ENCODE results near the gene MAPRE3. TPM values are rescaled to one million over a fixed set of nuclear protein-coding genes. Genes with fewer than 3 reads are reported as not detected.
A peak's percentile ranks its signal among the peaks of the same experiment; 100 is the strongest.

The MAPRE3 gene
- total RNA-seq, 4 donors from 2014 or later = 9.3 to 23.0 (median 13.4) TPM

GRCh38 chr2:26983746-26984145 is 13.3 kb downstream of the MAPRE3 start:
- Histone ChIP-seq H3K4me1 (peaks cover 17 to 54% (median 46%) of the 10 kb centered on the region in 4 donors), H3K27me3 (no peaks in the 10 kb centered on the region), H3K4me3 (no peak overlapping the region), H3K9me3 (no peaks in the 10 kb centered on the region), H3K36me3 (no peaks in the 10 kb centered on the region), H3K27ac (replicated peaks in 1 of 4) (no peak overlapping the region)
- no peak for DNase-seq (ENCODE audit: extremely low spot score)
- no peak for TF ChIP-seq EP300 (IDR thresholded peaks at IDR 0.05)
- TF ChIP-seq POLR2AphosphoS5 (IDR thresholded peaks at IDR 0.05) = no peak
- 81% methylated on average over 3 of the region's 3 CpGs for WGBS
- intact Hi-C loops (cut with DNase I) = no loop called here

DNA sequence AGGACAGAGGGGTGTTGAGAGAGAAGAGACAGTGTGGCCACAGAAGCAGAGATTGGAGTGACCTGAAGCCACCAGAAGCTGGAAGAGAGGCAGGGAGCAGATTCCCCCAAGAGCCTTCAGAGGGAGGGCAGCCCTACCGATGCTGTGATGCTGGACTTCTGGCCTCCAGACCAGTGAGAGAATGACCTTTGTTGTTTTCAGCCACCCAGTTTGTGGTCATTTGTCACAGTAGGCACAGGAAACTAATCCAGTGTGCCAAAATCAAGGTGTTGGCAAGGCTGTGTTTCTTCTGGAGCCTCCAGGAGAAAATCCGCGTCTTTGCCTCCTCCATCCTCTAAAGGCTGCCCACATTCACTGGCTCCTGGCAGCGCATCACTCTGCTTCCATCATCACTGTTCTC is 15.4 kb downstream of the MAPRE3 start:
- intact Hi-C loops (cut with DNase I) = no loop called here
- Histone ChIP-seq H3K4me3 (no peak overlapping the region), H3K27me3 (no peaks in the 10 kb centered on the region), H3K4me1 (peaks cover 17 to 44% (median 39%) of the 10 kb centered on the region in 4 donors), H3K27ac (replicated peaks in 1 of 4) (no peak overlapping the region), H3K36me3 (no peaks in the 10 kb centered on the region), H3K9me3 (no peaks in the 10 kb centered on the region)
- no peak for DNase-seq (ENCODE audit: extremely low spot score)
- 92% methylated on average over 4 of the region's 4 CpGs for WGBS
- TF ChIP-seq POLR2A (IDR thresholded peaks at IDR 0.05; ENCODE audit: low read depth) (no peak), EP300 (IDR thresholded peaks at IDR 0.05) (no peak), POLR2AphosphoS5 (IDR thresholded peaks at IDR 0.05) (no peak)
- TF ChIP-seq, protein P1, sequence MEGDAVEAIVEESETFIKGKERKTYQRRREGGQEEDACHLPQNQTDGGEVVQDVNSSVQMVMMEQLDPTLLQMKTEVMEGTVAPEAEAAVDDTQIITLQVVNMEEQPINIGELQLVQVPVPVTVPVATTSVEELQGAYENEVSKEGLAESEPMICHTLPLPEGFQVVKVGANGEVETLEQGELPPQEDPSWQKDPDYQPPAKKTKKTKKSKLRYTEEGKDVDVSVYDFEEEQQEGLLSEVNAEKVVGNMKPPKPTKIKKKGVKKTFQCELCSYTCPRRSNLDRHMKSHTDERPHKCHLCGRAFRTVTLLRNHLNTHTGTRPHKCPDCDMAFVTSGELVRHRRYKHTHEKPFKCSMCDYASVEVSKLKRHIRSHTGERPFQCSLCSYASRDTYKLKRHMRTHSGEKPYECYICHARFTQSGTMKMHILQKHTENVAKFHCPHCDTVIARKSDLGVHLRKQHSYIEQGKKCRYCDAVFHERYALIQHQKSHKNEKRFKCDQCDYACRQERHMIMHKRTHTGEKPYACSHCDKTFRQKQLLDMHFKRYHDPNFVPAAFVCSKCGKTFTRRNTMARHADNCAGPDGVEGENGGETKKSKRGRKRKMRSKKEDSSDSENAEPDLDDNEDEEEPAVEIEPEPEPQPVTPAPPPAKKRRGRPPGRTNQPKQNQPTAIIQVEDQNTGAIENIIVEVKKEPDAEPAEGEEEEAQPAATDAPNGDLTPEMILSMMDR (IDR thresholded peaks at IDR 0.05) = no peak

GRCh38 chr2:26986576-26986975 is 16.1 kb downstream of the MAPRE3 start:
- 75% methylated on average over 5 of the region's 5 CpGs for WGBS
- no peaks in the 10 kb centered on the region for H3K36me3 ChIP-seq
- no peaks in the 10 kb centered on the region for H3K27me3 ChIP-seq
- no peak for TF ChIP-seq EP300 (IDR thresholded peaks at IDR 0.05)
- no peak for TF ChIP-seq POLR2AphosphoS5 (IDR thresholded peaks at IDR 0.05)
- TF ChIP-seq, protein P1 (IDR thresholded peaks at IDR 0.05) = no peak
- TF ChIP-seq POLR2A (IDR thresholded peaks at IDR 0.05; ENCODE audit: low read depth) = no peak
- intact Hi-C loops (cut with DNase I) = no loop called here
- H3K27ac ChIP-seq (replicated peaks in 1 of 4) = no peak overlapping the region
- DNase-seq (ENCODE audit: extremely low spot score) = no peak
- H3K4me3 ChIP-seq = no peak overlapping the region
- no peaks in the 10 kb centered on the region for H3K9me3 ChIP-seq
- peaks cover 17 to 37% (median 32%) of the 10 kb centered on the region in 4 donors for H3K4me1 ChIP-seq

DNA sequence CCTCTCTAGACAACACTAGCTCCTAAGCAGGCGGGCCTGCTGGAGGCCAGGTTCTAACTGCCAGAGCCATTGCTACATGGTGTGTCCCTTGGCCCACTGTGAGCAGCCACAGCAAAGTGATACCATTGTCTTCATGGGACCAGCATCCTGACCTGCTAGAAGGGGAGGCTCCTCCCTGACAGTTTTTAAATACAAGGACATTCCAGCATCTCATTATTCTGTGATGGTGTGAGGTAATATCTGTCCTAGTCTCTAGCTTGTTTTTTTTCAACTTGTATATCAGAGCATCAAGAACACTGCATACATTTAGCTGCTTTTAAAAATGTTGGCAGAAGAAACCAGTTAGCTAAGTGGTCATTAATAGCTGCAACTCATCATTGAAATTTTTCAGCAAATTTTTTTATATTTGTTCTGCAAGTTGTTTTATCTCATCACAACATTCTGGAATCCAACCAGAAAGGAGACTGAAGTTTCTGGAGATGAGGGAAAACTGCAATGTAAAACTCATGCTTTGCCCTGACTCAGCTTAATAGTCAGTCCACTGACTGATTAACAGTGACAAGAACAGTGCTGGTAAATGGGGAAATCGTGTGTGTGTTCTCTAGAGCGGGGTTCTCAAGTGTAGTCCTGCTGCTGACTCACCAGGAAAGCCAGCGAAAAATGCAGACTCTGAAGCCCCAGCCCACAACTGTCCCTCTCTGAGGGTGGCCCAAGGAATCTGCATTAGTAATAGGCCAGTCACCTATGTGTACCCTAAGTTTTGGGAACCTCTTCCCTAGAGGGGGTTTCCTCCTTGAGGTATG is 17.8 kb downstream of the MAPRE3 start:
- no peaks in the 10 kb centered on the region for H3K36me3 ChIP-seq
- intact Hi-C loops (cut with DNase I) = no loop called here
- WGBS = 64% methylated on average over 4 of the region's 4 CpGs
- no peak for DNase-seq (ENCODE audit: extremely low spot score)
- peak overlapping the region in 1 of 4 donors; percentile 54 for H3K27ac ChIP-seq (replicated peaks in 1 of 4)
- H3K9me3 ChIP-seq = no peaks in the 10 kb centered on the region
- TF ChIP-seq POLR2A (IDR thresholded peaks at IDR 0.05; ENCODE audit: low read depth) (no peak), EP300 (IDR thresholded peaks at IDR 0.05) (no peak), POLR2AphosphoS5 (IDR thresholded peaks at IDR 0.05) (no peak)
- TF ChIP-seq, protein P1 (IDR thresholded peaks at IDR 0.05) = no peak
- no peak overlapping the region for H3K4me3 ChIP-seq
- H3K4me1 ChIP-seq = peaks cover 2 to 20% (median 16%) of the 10 kb centered on the region in 4 donors
- H3K27me3 ChIP-seq = no peaks in the 10 kb centered on the region

DNA sequence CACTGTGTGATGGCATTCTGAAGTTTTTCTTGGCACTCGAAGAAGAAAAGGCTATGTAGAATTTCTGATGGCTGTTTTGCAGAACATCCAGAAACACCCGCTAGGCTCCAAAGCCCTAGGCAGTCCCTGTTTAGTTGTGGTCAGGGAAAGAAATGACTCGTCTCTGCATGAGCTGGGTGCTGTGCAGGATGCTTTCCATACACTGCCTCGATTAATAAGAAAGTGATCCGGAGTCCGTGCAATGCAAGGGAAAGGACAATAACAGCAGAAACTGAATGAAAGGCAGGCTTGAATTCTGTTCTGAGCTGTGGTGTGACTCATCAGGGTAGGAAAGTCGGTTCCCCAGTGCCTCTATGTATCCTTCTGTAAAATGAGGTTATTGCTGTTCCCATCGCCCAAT is 18.7 kb downstream of the MAPRE3 start:
- no peaks in the 10 kb centered on the region for H3K36me3 ChIP-seq
- intact Hi-C loops (cut with DNase I) = no loop called here

More for the DNA sequence above, 18.7 kb downstream of the MAPRE3 start:
- 75% methylated on average over 7 of the region's 8 CpGs for WGBS
- Histone ChIP-seq H3K4me3 (no peak overlapping the region), H3K9me3 (no peaks in the 10 kb centered on the region), H3K27me3 (no peaks in the 10 kb centered on the region), H3K27ac (replicated peaks in 1 of 4) (peak overlapping the region in 1 of 4 donors; percentile 54), H3K4me1 (peaks cover 0 to 17% (median 15%) of the 10 kb centered on the region in 4 donors)
- no peak for DNase-seq (ENCODE audit: extremely low spot score)
- TF ChIP-seq POLR2A (IDR thresholded peaks at IDR 0.05; ENCODE audit: low read depth) (no peak), POLR2AphosphoS5 (IDR thresholded peaks at IDR 0.05) (no peak), EP300 (IDR thresholded peaks at IDR 0.05) (no peak)
- TF ChIP-seq, protein P1 (IDR thresholded peaks at IDR 0.05) = no peak
